ENCODE results near the gene NRN1L.

DNA sequence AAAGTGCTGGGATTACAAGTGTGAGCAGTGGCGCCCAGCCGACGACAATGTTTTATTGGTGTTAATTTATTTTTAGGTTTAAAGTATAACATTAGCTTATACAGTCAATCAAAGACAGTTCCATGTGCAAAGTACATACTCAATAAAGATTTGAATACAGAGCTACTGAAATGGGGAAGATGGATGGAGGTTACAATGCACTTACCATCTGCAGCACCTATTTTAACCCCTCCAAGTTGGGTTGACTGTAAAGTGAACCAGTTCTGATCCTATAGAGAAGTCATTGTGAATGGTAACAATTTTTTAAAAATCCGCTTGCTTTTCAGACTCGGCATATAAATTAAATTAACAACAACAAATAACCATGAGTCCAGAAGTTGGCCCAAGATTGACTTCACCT is 7.7 kb downstream of the NRN1L start:
- TF ChIP-seq POLR2A (IDR thresholded peaks at IDR 0.05) = no peak
- TF ChIP-seq, protein P1, sequence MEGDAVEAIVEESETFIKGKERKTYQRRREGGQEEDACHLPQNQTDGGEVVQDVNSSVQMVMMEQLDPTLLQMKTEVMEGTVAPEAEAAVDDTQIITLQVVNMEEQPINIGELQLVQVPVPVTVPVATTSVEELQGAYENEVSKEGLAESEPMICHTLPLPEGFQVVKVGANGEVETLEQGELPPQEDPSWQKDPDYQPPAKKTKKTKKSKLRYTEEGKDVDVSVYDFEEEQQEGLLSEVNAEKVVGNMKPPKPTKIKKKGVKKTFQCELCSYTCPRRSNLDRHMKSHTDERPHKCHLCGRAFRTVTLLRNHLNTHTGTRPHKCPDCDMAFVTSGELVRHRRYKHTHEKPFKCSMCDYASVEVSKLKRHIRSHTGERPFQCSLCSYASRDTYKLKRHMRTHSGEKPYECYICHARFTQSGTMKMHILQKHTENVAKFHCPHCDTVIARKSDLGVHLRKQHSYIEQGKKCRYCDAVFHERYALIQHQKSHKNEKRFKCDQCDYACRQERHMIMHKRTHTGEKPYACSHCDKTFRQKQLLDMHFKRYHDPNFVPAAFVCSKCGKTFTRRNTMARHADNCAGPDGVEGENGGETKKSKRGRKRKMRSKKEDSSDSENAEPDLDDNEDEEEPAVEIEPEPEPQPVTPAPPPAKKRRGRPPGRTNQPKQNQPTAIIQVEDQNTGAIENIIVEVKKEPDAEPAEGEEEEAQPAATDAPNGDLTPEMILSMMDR (IDR thresholded peaks at IDR 0.05) = no peak
